Breast epithelium (tissue), 3 donors: Measurements from ENCODE around the gene TLE1.

Experiments used
- CTCF ChIP-seq, 3 donors: fragments of 450-650 bp; IDR thresholded peaks; one replicate each; pipeline ENCODE4 v1.5.1; 2016 to 2017; ENCODE audit warnings: antibody characterized with exemption in 3 of 3, mild to moderate bottlenecking in 3 of 3, moderate library complexity in 3 of 3
- POLR2AphosphoS5 ChIP-seq, 3 donors: sonication (generic); formaldehyde crosslinking; IDR thresholded peaks; one replicate each; pipeline ENCODE4 v1.6.1; 2017; ENCODE audit warnings: antibody characterized with exemption in 3 of 3

DNA sequence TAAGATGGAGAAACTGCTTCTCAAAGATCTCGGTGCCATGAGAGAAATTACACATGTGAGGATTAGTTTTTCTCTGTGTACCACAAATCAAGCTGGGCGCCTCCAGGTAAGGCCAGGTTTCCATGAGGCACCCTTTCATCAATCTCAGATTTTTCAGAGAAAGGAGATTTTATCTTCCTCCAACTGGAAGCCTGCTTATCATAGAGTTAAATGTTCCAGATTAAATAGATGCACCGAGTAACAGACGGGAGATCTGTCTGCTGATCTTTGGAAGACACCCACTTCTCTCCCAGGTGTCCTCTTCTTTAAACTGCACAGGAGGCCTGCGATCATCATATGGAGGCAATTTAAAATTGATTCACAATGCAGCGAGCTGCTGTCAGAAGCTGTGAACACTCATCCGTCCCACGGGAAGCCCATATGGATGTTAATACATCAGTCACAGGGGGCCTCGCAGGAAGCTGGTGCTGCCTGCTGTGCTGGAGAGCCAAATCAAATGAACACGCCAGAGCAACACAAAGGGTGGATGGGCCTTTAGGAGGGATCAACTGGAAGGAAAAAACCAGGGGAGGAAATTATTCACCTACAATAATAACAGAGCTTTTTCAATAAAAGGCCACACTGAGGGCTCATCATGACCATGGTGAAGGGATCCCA, 93.3 kb downstream of the TLE1 start:
- no peak for TF ChIP-seq POLR2AphosphoS5 (IDR thresholded peaks at IDR 0.05)
- no peak for TF ChIP-seq CTCF (IDR thresholded peaks at IDR 0.05)
